Heart left ventricle (tissue), 16 donors: ENCODE measurements around the gene TEX264. TPM values are rescaled to one million over a fixed set of nuclear protein-coding genes. Genes with fewer than 3 reads are reported as not detected.
A peak's percentile ranks its signal among the peaks of the same experiment; 100 is the strongest.

Experiments
- ATAC-seq, 4 donors: fragments of 200-7000 bp; cut with Tn5 transposase; one replicate each; pipeline ENCODE4 v1.9.1; 2020 to 2022; ENCODE audit warnings: moderate library complexity in 4 of 4, mild to moderate bottlenecking in 3 of 4, moderate number of reproducible peaks in 1 of 4
- DNase-seq, 5 donors: peaks; one replicate each; pipeline ENCODE4 v3.0.0-alpha.2; 2020
- H3K27ac ChIP-seq, 12 donors: fragments of 200-600 bp; sonication (generic) in 4 of 12; one replicate each; pipeline versions ENCODE4 v1.5.0 to v1.8.0; 2016 to 2022; ENCODE audit warnings: mild to moderate bottlenecking in 2 of 12
- H3K27me3 ChIP-seq, 9 donors: fragments of 200-600 bp; sonication (generic) in 2 of 9; one replicate each; pipeline versions ENCODE4 v1.5.1 to v1.8.0; 2016 to 2022; ENCODE audit warnings: mild to moderate bottlenecking in 3 of 9
- H3K36me3 ChIP-seq, 9 donors: fragments of 200-600 bp; sonication (generic) in 2 of 9; one replicate each; pipeline versions ENCODE4 v1.5.0 to v1.8.0; 2018 to 2022; ENCODE audit warnings: mild to moderate bottlenecking in 2 of 9
- H3K4me1 ChIP-seq, 12 donors: fragments of 200-600 bp; sonication (generic) in 4 of 12; one replicate each; pipeline versions ENCODE4 v1.5.0 to v1.8.0; 2016 to 2022; ENCODE audit warnings: mild to moderate bottlenecking in 3 of 12
- H3K4me3 ChIP-seq, 12 donors: fragments of 200-600 bp; sonication (generic) in 4 of 12; one replicate each; pipeline versions ENCODE4 v1.5.0 to v1.8.0; 2017 to 2022; ENCODE audit warnings: mild to moderate bottlenecking in 9 of 12, moderate library complexity in 4 of 12
- H3K9me3 ChIP-seq, 12 donors: fragments of 200-600 bp; sonication (generic) in 4 of 12; one replicate each; pipeline versions ENCODE4 v1.5.0 to v1.8.0; 2016 to 2022; ENCODE audit warnings: mild to moderate bottlenecking in 1 of 12
- CTCF ChIP-seq, 12 donors: fragments of 200-600 bp; sonication (generic) in 4 of 12; IDR thresholded peaks; one replicate each; pipeline versions ENCODE4 v1.5.0 to v1.8.0; 2018 to 2022; ENCODE audit warnings: antibody characterized with exemption in 12 of 12, mild to moderate bottlenecking in 5 of 12
- POLR2A ChIP-seq, 2 donors: fragments of 450-650 bp; IDR thresholded peaks; one replicate each; pipeline ENCODE4 v1.6.1; 2017; ENCODE audit warnings: antibody characterized with exemption in 2 of 2, mild to moderate bottlenecking in 2 of 2, moderate library complexity in 2 of 2
- WGBS, 4 donors: extraction: QIAGEN DNeasy Blood & Tissue Kit in 2 of 4; methylation state at CpG; one replicate each; pipeline versions ENCODE4 v1.1.5 to v1.1.7; 2013 to 2018; 5-methylcytosine and 5-hydroxymethylcytosine counted together
- intact Hi-C, 10 donors: fragments of 100-400 bp; cut with DNase I; formaldehyde crosslinking; loops; one replicate each; pipeline versions ENCODE4 v1.11.1 to v1.14.2; 2022
- polyA plus RNA-seq, 2 donors: library from polyadenylated mRNA; stranded (reverse); fragments of 200-250 nt; gene quantifications; one replicate each; pipeline ENCODE4 v1.2.3, GENCODE V29; 2013
- total RNA-seq, 9 donors: library from RNA; depleted of rRNA in 2 of 9; stranded (reverse); fragments of >200 nt in 2 of 9; fragmentation: NEBNext Ultra II Directional in 3 of 9; extraction: Animal tissue kit (Norgen Biotek cat#: 25700) in 3 of 9; gene quantifications; one replicate each; pipeline versions ENCODE4 v1.1.0 to v1.2.4, GENCODE V29; 2016 to 2023
- donor health status: ischemic (EF 13 %, LVEDD 7.1; RV severe dilation, severe dysfunction).
- donor health status: healthy with polysubstance abuse.
- donor health status: DM: no; HTN: yes; CAD: no.
- donor health status: DM: no; HTN: no; CAD: no.
- donor health status: ischemic (EF 25% LVEDD 6.9; RV normal size, moderate dysfunction).
- donor health status: ischemic (EF 25% LVEDD 5.7; RV mildly dilated, moderate dysfunction).
- donor health status: healthy.
- donor health status: DM: yes; HTN: yes; CAD: no.
- donor health status: ischemic (EF 35%, LVEDD 5.7; RV mildly dilated, moderate dysfunction).
- donor health status: nonischemic (EF 11% LVEDD 7.7; RV severe dilation, severe dysfunction).
- donor health status: DM: yes; HTN: yes; CAD: no.
- donor health status: PGD.
- donor health status: ischemic (EF 29% LVEDD 5.4; RV normal size, mild dysfunction).
- donor health status: nonischemic (EF 23%, LVEDD 6.1; RV moderate dilation, normal function).

TEX264 gene
- total and polyA plus RNA-seq, 11 donors: 29.5 to 69.0 (median 40.0) TPM

GRCh38 chr3:51680663-51681230, 9.7 kb downstream of the TEX264 start:
- peak in 3 of 5 donors; percentile 2 to 14 (median 11) for DNase-seq
- 85 to 93% (median 89%) methylated on average over 2 of the region's 2 CpGs for WGBS, 4 donors
- H3K36me3 ChIP-seq: peaks cover 0 to 60% (median 20%) of the 10 kb centered on the region in 9 donors
- intact Hi-C loops: loop anchor here in 7 of 10 donors (5.0 to 10.0 kb wide), 5 partner anchors 38 to 1066 kb away; partner anchors contain the start of genes MANF (in 3 of the 7), DCAF1 (in 2 of the 7), CISH (in 1 of the 7) and MAPKAPK3 (in 1 of the 7)
- no peak overlapping the region for H3K4me3 ChIP-seq
- TF ChIP-seq POLR2A (IDR thresholded peaks at IDR 0.05) (no peak), CTCF (IDR thresholded peaks at IDR 0.05) (no peak)
- no peaks in the 10 kb centered on the region for H3K27me3 ChIP-seq
- no peaks in the 10 kb centered on the region for H3K9me3 ChIP-seq
- peak overlapping the region in 10 of 12 donors; percentile 27 to 81 (median 46) for H3K27ac ChIP-seq
- peaks cover 19 to 80% (median 65%) of the 10 kb centered on the region in 12 donors for H3K4me1 ChIP-seq
- no peak for ATAC-seq

GRCh38 chr3:51681453-51681852, 10.4 kb downstream of the TEX264 start:
- intact Hi-C loops: loop anchor here in 7 of 10 donors (5.0 to 10.0 kb wide), 5 partner anchors 39 to 1067 kb away; partner anchors contain the start of genes MANF (in 3 of the 7), DCAF1 (in 2 of the 7), CISH (in 1 of the 7) and MAPKAPK3 (in 1 of the 7)
- Histone ChIP-seq H3K4me1 (peaks cover 22 to 87% (median 72%) of the 10 kb centered on the region in 12 donors), H3K4me3 (peak overlapping the region in 1 of 12 donors; percentile 17), H3K9me3 (no peaks in the 10 kb centered on the region), H3K27ac (peak overlapping the region in 10 of 12 donors; percentile 27 to 81 (median 58)), H3K36me3 (peaks cover 0 to 56% (median 17%) of the 10 kb centered on the region in 9 donors), H3K27me3 (no peaks in the 10 kb centered on the region)
- ATAC-seq (peak; percentile 9 to 43 (median 26)), DNase-seq (peak in 4 of 5 donors; percentile 48 to 72 (median 54))
- WGBS, 4 donors: 41 to 73% (median 59%) methylated on average over 3 of the region's 3 CpGs
- TF ChIP-seq CTCF (IDR thresholded peaks at IDR 0.05): no peak
- no peak for TF ChIP-seq POLR2A (IDR thresholded peaks at IDR 0.05)

- ATAC-seq: peak; percentile 71 to 76 (median 72)
- peak overlapping the region in 10 of 12 donors; percentile 27 to 92 (median 58) for H3K27ac ChIP-seq
These were observed 11.0 kb downstream of the TEX264 start for GRCh38 chr3:51682079-51682478.

More at GRCh38 chr3:51682079-51682478, 11.0 kb downstream of the TEX264 start:
- WGBS, 4 donors: 17 to 20% (median 18%) methylated on average over 4 of the region's 4 CpGs
- TF ChIP-seq POLR2A (IDR thresholded peaks at IDR 0.05): no peak
- peak; percentile 70 to 83 (median 79) for TF ChIP-seq CTCF (IDR thresholded peaks at IDR 0.05)
- H3K4me3 ChIP-seq: peak overlapping the region in 1 of 12 donors; percentile 17
- peaks cover 0 to 50% (median 12%) of the 10 kb centered on the region in 9 donors for H3K36me3 ChIP-seq
- H3K4me1 ChIP-seq: peaks cover 22 to 93% (median 79%) of the 10 kb centered on the region in 12 donors
- no peaks in the 10 kb centered on the region for H3K27me3 ChIP-seq
- peak; percentile 25 to 81 (median 78) for DNase-seq
- intact Hi-C loops: loop anchor here in 9 of 10 donors (1.0 to 10.0 kb wide), 8 partner anchors 40 to 1067 kb away; partner anchors contain the start of genes DCAF1 (in 4 of the 9), MANF (in 3 of the 9), CISH (in 1 of the 9) and MAPKAPK3 (in 1 of the 9)
- no peaks in the 10 kb centered on the region for H3K9me3 ChIP-seq
